AG10803 (cell line): Measurements from ENCODE around the gene FUT7.

Experiments used
- DNase-seq: peaks from one replicate; pipeline ENCODE4 v3.0.0; 2010; ENCODE audit warnings: low read depth
- H3K4me3 ChIP-seq: 2 replicates; pipeline ENCODE4 v1.5.1; 2011; ENCODE audit warnings: mild to moderate bottlenecking, low read length, control low read depth
- TF ChIP-seq, protein P1 (sequence below): conservative IDR thresholded peaks from 2 replicates; pipeline ENCODE4 v1.5.1; 2011; ENCODE audit warnings: mild to moderate bottlenecking, low read length, control low read depth, inconsistent platforms

Gene FUT7

GRCh38 chr9:136985853-136986252 lies 46.0 kb downstream of the FUT7 start:
- DNase-seq: no peak
- TF ChIP-seq, protein P1, sequence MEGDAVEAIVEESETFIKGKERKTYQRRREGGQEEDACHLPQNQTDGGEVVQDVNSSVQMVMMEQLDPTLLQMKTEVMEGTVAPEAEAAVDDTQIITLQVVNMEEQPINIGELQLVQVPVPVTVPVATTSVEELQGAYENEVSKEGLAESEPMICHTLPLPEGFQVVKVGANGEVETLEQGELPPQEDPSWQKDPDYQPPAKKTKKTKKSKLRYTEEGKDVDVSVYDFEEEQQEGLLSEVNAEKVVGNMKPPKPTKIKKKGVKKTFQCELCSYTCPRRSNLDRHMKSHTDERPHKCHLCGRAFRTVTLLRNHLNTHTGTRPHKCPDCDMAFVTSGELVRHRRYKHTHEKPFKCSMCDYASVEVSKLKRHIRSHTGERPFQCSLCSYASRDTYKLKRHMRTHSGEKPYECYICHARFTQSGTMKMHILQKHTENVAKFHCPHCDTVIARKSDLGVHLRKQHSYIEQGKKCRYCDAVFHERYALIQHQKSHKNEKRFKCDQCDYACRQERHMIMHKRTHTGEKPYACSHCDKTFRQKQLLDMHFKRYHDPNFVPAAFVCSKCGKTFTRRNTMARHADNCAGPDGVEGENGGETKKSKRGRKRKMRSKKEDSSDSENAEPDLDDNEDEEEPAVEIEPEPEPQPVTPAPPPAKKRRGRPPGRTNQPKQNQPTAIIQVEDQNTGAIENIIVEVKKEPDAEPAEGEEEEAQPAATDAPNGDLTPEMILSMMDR: no peak
- H3K4me3 ChIP-seq: no peak overlapping the region

DNA sequence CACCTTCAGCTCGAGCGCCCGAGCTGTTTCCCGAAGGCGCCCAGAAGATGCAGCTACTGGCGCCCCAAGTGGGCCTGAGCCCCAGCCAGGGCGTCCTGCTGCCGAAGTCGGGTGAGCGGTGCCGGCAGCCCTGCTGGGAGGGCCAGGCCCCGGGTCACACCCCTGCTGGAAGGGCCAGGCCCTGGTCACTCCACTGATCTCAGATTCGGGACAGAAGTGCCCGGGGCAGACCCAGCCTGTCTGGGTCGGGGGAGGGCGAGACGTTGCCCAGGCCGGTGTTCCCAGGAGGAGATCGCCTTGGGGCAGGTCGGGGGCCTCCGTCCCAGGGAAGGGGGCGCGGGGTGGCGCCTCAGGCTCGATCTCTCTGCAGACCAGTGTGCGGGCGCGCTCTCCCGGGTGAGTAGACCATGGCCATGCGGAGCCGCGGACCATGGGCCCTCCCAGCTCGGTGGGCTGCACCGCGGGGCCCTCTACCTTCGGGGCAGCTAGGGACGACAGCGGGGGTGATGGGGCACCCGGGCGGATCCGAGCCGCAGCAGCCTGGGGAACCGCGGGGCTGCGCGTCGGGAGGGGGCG lies 46.8 kb downstream of the FUT7 start:
- TF ChIP-seq, protein P1: no peak
- DNase-seq: no peak
- no peak overlapping the region for H3K4me3 ChIP-seq

GRCh38 chr9:136984464-136985026 lies 47.3 kb downstream of the FUT7 start:
- no peak for DNase-seq
- H3K4me3 ChIP-seq: no peak overlapping the region
- TF ChIP-seq, protein P1: no peak

- H3K4me3 ChIP-seq: no peak overlapping the region
- TF ChIP-seq, protein P1: no peak
Measured at GRCh38 chr9:136983656-136984314, 48.1 kb downstream of the FUT7 start.

DNA sequence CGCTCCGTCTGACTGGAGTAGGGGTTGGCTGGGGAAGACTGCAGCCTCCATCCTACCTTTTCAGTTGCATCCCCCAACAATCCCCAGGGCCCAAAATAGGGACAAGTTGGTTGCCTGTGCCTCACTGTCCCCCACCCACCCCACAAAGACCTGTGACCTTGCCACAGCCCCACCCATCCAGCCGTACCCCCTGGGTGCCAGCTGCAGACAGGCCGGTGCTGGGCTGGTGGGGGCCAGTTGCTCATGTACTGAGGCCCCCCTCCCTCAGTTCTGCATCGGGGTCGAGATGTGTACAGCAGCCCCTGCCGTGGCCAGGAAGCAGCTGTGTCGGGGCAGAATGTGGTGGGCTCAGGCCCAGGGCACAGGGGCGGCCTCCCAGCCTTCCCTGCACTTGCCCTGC lies 48.7 kb downstream of the FUT7 start:
- no peak for DNase-seq
- TF ChIP-seq, protein P1: no peak
- no peak overlapping the region for H3K4me3 ChIP-seq

More at GRCh38 chr9:136983656-136984314, 48.1 kb downstream of the FUT7 start:
- no peak for DNase-seq

GRCh38 chr9:136982232-136983051 lies 49.4 kb downstream of the FUT7 start, which contains the start of gene LCNL1:
TSS of gene LCNL1 (plus strand) at chr9:136982993. CDS start at chr9:136983587, 594 bp downstream.
- TF ChIP-seq, protein P1: no peak
- no peak within 1 kb of the TSS for H3K4me3 ChIP-seq
- no peak for DNase-seq
